Measurements from ENCODE around the gene ZNF584.
A peak's percentile ranks its signal among the peaks of the same experiment; 100 is the strongest.

The ZNF584 gene

GRCh38 chr19:58407658-58408151, 744 bp upstream of the ZNF584 start:
- DNase-seq (ENCODE audit: extremely low read depth, low read depth), result no peak
- TF ChIP-seq, protein P1, sequence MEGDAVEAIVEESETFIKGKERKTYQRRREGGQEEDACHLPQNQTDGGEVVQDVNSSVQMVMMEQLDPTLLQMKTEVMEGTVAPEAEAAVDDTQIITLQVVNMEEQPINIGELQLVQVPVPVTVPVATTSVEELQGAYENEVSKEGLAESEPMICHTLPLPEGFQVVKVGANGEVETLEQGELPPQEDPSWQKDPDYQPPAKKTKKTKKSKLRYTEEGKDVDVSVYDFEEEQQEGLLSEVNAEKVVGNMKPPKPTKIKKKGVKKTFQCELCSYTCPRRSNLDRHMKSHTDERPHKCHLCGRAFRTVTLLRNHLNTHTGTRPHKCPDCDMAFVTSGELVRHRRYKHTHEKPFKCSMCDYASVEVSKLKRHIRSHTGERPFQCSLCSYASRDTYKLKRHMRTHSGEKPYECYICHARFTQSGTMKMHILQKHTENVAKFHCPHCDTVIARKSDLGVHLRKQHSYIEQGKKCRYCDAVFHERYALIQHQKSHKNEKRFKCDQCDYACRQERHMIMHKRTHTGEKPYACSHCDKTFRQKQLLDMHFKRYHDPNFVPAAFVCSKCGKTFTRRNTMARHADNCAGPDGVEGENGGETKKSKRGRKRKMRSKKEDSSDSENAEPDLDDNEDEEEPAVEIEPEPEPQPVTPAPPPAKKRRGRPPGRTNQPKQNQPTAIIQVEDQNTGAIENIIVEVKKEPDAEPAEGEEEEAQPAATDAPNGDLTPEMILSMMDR (IDR thresholded peaks at IDR 0.05; ENCODE audit: low read depth, low read length, missing control alignments), result no peak
- H3K4me3 ChIP-seq (replicated peaks; ENCODE audit: low read depth, low read length), result peak overlapping the region; percentile 91

DNA sequence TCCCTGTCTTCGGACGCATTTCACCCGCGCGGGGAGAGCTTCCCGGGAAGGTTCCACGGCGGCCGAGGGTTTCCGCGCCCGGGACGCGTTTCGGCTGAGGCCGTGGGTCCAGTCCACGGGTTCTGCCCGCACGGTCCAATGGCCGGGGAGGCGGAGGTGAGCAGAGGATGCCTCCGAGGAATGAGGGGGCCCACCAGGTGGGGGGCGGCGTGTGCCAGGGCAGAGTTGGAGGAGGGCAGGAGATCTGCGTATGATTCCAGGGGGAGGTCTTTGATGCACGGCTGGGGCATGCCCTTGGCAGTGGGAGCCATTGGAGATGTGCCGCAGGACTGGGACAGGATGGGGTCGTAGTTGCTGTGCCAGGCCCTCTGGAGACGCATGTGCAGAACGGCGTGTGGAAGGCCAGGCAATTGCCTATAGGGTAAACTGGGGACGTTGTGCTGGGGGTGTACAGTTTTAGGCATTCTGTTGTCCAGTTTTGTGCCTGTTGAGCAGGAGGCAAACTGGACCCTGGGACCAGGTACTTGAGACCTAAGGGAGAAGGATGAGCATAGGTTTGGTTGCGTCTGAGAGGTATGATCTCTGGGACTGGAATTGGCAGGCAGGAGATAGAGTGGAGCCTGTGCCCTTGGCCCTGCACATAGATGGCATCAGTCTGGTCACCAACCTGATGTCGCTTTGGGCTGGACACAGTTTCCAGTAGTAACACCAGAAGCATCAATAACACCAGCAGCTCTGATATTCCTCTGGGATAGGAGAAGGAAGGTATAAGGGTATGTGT, 751 bp downstream of the ZNF584 start:
- TF ChIP-seq, protein P1 (IDR thresholded peaks at IDR 0.05; ENCODE audit: low read depth, low read length, missing control alignments), result no peak
- peak overlapping the region; percentile 91 for H3K4me3 ChIP-seq (replicated peaks; ENCODE audit: low read depth, low read length)
- DNase-seq (ENCODE audit: extremely low read depth, low read depth), result no peak

DNA sequence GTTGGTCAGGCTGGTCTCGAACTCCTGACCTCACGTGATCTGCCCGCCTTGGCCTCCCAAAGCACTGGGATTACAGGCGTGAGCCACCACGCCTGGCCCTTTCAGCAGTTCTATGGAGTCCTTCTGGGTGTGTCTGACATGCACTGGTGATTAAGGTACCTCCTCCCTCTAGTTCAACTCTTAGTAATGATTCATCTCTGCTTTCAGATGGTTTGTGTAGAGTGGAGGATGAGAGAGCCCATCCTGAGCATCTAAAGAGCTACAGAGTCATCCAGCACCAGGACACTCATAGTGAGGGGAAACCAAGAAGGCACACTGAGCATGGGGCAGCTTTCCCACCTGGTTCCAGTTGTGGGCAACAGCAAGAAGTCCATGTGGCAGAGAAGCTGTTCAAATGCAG, 8.2 kb downstream of the ZNF584 start:
- no peak for DNase-seq (ENCODE audit: extremely low read depth, low read depth)
- TF ChIP-seq, protein P1 (IDR thresholded peaks at IDR 0.05; ENCODE audit: low read depth, low read length, missing control alignments), result no peak

DNA sequence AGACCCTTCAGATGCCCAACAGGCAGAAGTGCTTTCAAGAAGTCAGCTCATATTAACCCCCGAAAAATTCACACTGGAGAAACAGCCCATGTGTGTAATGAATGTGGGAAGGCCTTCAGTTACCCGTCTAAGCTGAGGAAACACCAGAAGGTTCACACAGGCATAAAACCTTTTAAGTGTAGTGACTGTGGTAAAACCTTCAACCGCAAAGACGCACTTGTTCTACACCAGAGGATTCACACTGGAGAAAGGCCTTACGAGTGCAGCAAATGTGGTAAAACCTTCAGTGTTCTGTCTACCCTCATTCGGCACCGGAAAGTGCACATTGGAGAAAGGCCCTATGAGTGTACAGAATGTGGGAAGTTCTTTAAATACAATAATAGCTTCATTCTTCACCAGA, 8.6 kb downstream of the ZNF584 start:
- no peak for DNase-seq (ENCODE audit: extremely low read depth, low read depth)
- TF ChIP-seq, protein P1 (IDR thresholded peaks at IDR 0.05; ENCODE audit: low read depth, low read length, missing control alignments), result no peak
- H3K4me3 ChIP-seq (replicated peaks; ENCODE audit: low read depth, low read length), result no peak overlapping the region

More for the DNA sequence above, 8.2 kb downstream of the ZNF584 start:
- no peak overlapping the region for H3K4me3 ChIP-seq (replicated peaks; ENCODE audit: low read depth, low read length)

DNA sequence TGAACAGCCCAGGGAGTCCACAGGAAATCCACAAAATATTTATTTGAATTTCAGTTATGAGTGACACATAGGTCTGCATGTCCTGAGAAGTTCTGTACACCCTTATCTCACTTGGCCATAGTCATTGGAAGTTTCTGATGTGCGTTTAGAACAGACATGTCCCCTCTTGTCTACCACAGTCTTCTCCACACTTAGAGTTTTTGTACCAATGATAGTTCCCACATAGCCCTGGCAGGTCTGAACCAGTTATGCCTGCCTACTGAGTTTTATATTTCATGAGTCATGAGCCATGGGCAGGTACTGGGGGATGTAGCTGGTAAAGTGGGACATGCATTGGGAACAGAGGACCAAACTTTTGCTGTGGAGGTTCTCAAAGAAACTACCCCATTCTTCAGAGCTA, 20.2 kb downstream of the ZNF584 start:
- DNase-seq (ENCODE audit: extremely low read depth, low read depth), result no peak
- no peak overlapping the region for H3K4me3 ChIP-seq (replicated peaks; ENCODE audit: low read depth, low read length)
- TF ChIP-seq, protein P1 (IDR thresholded peaks at IDR 0.05; ENCODE audit: low read depth, low read length, missing control alignments), result no peak

- TF ChIP-seq, protein P1 (IDR thresholded peaks at IDR 0.05; ENCODE audit: low read depth, low read length, missing control alignments), result no peak
- H3K4me3 ChIP-seq (replicated peaks; ENCODE audit: low read depth, low read length), result no peak overlapping the region
- DNase-seq (ENCODE audit: extremely low read depth, low read depth), result no peak
These were observed 21.3 kb downstream of the ZNF584 start for GRCh38 chr19:58429745-58430144.

Measured in HFF-Myc (cell line).